Left lung (tissue), 14 donors: Measurements from ENCODE around the gene TWNK. TPM values are rescaled to one million over a fixed set of nuclear protein-coding genes. Genes with fewer than 3 reads are reported as not detected.

Experiments used
- ATAC-seq: fragments of 200-7000 bp; cut with Tn5 transposase; one replicate; pipeline ENCODE4 v1.9.1; 2020; ENCODE audit warnings: moderate library complexity
- DNase-seq, 4 donors: peaks; one replicate each; pipeline ENCODE4 v3.0.0-alpha.2; 2013 to 2020
- H3K27ac ChIP-seq, 2 donors: fragments of 200-600 bp; sonication (generic) in 1 of 2; one replicate each; pipeline versions ENCODE4 v1.5.0 to v1.8.0; 2020 to 2021
- H3K27me3 ChIP-seq, 2 donors: fragments of 200-600 bp; sonication (generic) in 1 of 2; one replicate each; pipeline versions ENCODE4 v1.5.0 to v1.8.0; 2020 to 2021
- H3K36me3 ChIP-seq, 2 donors: fragments of 200-600 bp; sonication (generic) in 1 of 2; one replicate each; pipeline versions ENCODE4 v1.5.0 to v1.8.0; 2020 to 2021
- H3K4me1 ChIP-seq, 2 donors: fragments of 200-600 bp; one replicate each; pipeline ENCODE4 v1.8.0; 2021
- H3K4me3 ChIP-seq, 2 donors: fragments of 200-600 bp; sonication (generic) in 1 of 2; one replicate each; pipeline versions ENCODE4 v1.5.0 to v1.8.0; 2020 to 2021; ENCODE audit warnings: mild to moderate bottlenecking in 1 of 2
- H3K9me3 ChIP-seq, 2 donors: fragments of 200-600 bp; sonication (generic) in 1 of 2; one replicate each; pipeline versions ENCODE4 v1.5.0 to v1.8.0; 2020 to 2021
- CTCF ChIP-seq, 2 donors: fragments of 200-600 bp; sonication (generic) in 1 of 2; IDR thresholded peaks; one replicate each; pipeline versions ENCODE4 v1.5.0 to v1.8.0; 2021; ENCODE audit warnings: antibody characterized with exemption in 2 of 2
- intact Hi-C, 2 donors: fragments of 100-400 bp; cut with DNase I; formaldehyde crosslinking; loops; one replicate each; pipeline versions ENCODE4 v1.11.2 to v1.14.2; 2022
- long read RNA-seq, 12 donors: library from polyadenylated mRNA in 2 of 12; unstranded in 2 of 12; transcript quantifications; one replicate each; pipeline ENCODE4 v2.0.0 and lab custom pipeline, GENCODE V29; 2019 to 2026
- polyA plus RNA-seq, 6 donors: library from polyadenylated mRNA; unstranded; fragments of 120-200 nt; gene quantifications; one replicate each; pipeline ENCODE4 v1.2.1, GENCODE V29; 2013; ENCODE audit not compliant: insufficient read length in 6 of 6
- total RNA-seq, 2 donors: library from RNA; stranded (reverse); fragmentation: NEBNext Ultra II Directional; extraction: Animal tissue kit (Norgen Biotek cat#: 25700); gene quantifications; one replicate each; pipeline ENCODE4 v1.2.1, GENCODE V29; 2021
- donor health status: DM: no; HTN: yes; CAD: no.
- donor health status: DM: no; HTN: no; CAD: no.

Gene TWNK
- total RNA-seq (1 to 10 TPM; 3.4 to 6.6 TPM), polyA plus RNA-seq (10 to 100 TPM in 5 of 6 donors, 1 to 10 TPM in 1; 9.2 to 12.5 (median 10.6) TPM)
- long read RNA-seq, donor 1, partial matches to known transcripts = 8 of 11 reads
- long read RNA-seq, donor 1, other reads (novel, unspliced or antisense) = 0 of 11 reads
- long read RNA-seq, donor 2, partial matches to known transcripts = 0 of 3 reads
- long read RNA-seq, donor 2, other reads (novel, unspliced or antisense) = 0 of 3 reads
- long read RNA-seq, donor 3 = 0 reads
- long read RNA-seq, donor 4, partial matches to known transcripts = 0 of 1 reads
- long read RNA-seq, donor 4, other reads (novel, unspliced or antisense) = 1 of 1 reads
- long read RNA-seq, donor 5, partial matches to known transcripts = 8 of 8 reads
- long read RNA-seq, donor 5, other reads (novel, unspliced or antisense) = 0 of 8 reads
- long read RNA-seq, donor 6, partial matches to known transcripts = 0 of 3 reads
- long read RNA-seq, donor 6, other reads (novel, unspliced or antisense) = 0 of 3 reads
- long read RNA-seq, donor 7 = 0 reads
- long read RNA-seq, donor 8, partial matches to known transcripts = 0 of 2 reads
- long read RNA-seq, donor 8, other reads (novel, unspliced or antisense) = 0 of 2 reads
- long read RNA-seq, donor 9 = 0 reads
- long read RNA-seq, donor 10 = 0 reads
- long read RNA-seq, donor 11, partial matches to known transcripts = 0 of 3 reads
- long read RNA-seq, donor 11, other reads (novel, unspliced or antisense) = 0 of 3 reads
- long read RNA-seq, donor 12 = 0 reads

- peaks cover 0 to 47% of the 10 kb centered on the region in 2 donors for H3K36me3 ChIP-seq
- peak; percentile 81 to 94 (median 84) for DNase-seq
- H3K27ac ChIP-seq = peak within 1 kb of the TSS; percentile 34 to 79
- peak within 1 kb of the TSS; percentile 73 to 92 for H3K4me3 ChIP-seq
- intact Hi-C loops = no loop called here
- no peak for TF ChIP-seq CTCF (IDR thresholded peaks at IDR 0.05)
- ATAC-seq = peak; percentile 96
- peaks cover 14 to 33% of the 10 kb centered on the region in 2 donors for H3K4me1 ChIP-seq
- H3K27me3 ChIP-seq = no peaks in the 10 kb centered on the region
- no peaks in the 10 kb centered on the region for H3K9me3 ChIP-seq
Observed at GRCh38 chr10:100986952-100987684, at the start of gene TWNK, which contains the start of gene MRPL43. Gene TWNK, plus strand, starts transcription at chr10:100987543. Its CDS starts 668 bp downstream, at chr10:100988211. Gene MRPL43, minus strand, starts transcription at chr10:100987497. Its CDS starts 54 bp downstream, at chr10:100987443.

- TF ChIP-seq CTCF (IDR thresholded peaks at IDR 0.05) = no peak
- Histone ChIP-seq H3K27me3 (no peaks in the 10 kb centered on the region), H3K4me3 (no peak overlapping the region), H3K9me3 (no peaks in the 10 kb centered on the region), H3K27ac (no peak overlapping the region), H3K36me3 (peaks cover 9 to 98% of the 10 kb centered on the region in 2 donors), H3K4me1 (no peaks in the 10 kb centered on the region)
- intact Hi-C loops = no loop called here
- no peak for ATAC-seq
- DNase-seq = no peak
Observed at GRCh38 chr10:100939763-100940344, 47.5 kb upstream of the TWNK start.

GRCh38 chr10:100942229-100942628, 45.1 kb upstream of the TWNK start:
- no peak overlapping the region for H3K27ac ChIP-seq
- no peaks in the 10 kb centered on the region for H3K9me3 ChIP-seq
- no peaks in the 10 kb centered on the region for H3K27me3 ChIP-seq
- intact Hi-C loops = no loop called here
- no peaks in the 10 kb centered on the region for H3K4me1 ChIP-seq
- DNase-seq (no peak), ATAC-seq (no peak)
- no peak overlapping the region for H3K4me3 ChIP-seq
- peaks cover 9 to 98% of the 10 kb centered on the region in 2 donors for H3K36me3 ChIP-seq
- no peak for TF ChIP-seq CTCF (IDR thresholded peaks at IDR 0.05)

GRCh38 chr10:100943508-100943907, 43.8 kb upstream of the TWNK start:
- H3K27me3 ChIP-seq = no peaks in the 10 kb centered on the region
- DNase-seq (no peak), ATAC-seq (no peak)
- peaks cover 5 to 98% of the 10 kb centered on the region in 2 donors for H3K36me3 ChIP-seq
- intact Hi-C loops = no loop called here
- H3K27ac ChIP-seq = no peak overlapping the region
- H3K4me3 ChIP-seq = no peak overlapping the region
- no peak for TF ChIP-seq CTCF (IDR thresholded peaks at IDR 0.05)
- no peaks in the 10 kb centered on the region for H3K9me3 ChIP-seq
- H3K4me1 ChIP-seq = no peaks in the 10 kb centered on the region
